Endodermal cell (in vitro differentiated cells): ENCODE data around the gene C7orf33. TPM values are rescaled to one million over a fixed set of nuclear protein-coding genes. Genes with fewer than 3 reads are reported as not detected.
"Not testable (repeated sequence)": the region's sequence is repeated elsewhere in the genome, so short reads cannot be mapped to it uniquely, and the experiment has no call there.

ENCODE experiments used
- DNase-seq: peaks from one replicate; pipeline ENCODE4 v3.0.0-alpha.2; 2017
- H3K27ac ChIP-seq: 2 replicates; pipeline ENCODE4 v1.5.1; 2013; ENCODE audit warnings: mild to moderate bottlenecking, low read depth, low read length, moderate library complexity
- H3K27me3 ChIP-seq: 2 replicates; pipeline ENCODE4 v1.6.1; 2013; ENCODE audit warnings: mild to moderate bottlenecking, low read length, moderate library complexity; ENCODE audit not compliant: insufficient read depth, control insufficient read depth, poor library complexity, severe bottlenecking
- H3K36me3 ChIP-seq: 2 replicates; pipeline ENCODE4 v1.7.0; 2013; ENCODE audit warnings: mild to moderate bottlenecking, low read length, moderate library complexity; ENCODE audit not compliant: control insufficient read depth, insufficient read depth
- H3K4me1 ChIP-seq: one replicate; pipeline ENCODE4 v1.7.0; 2013; ENCODE audit warnings: low read length; ENCODE audit not compliant: control insufficient read depth, insufficient read depth
- H3K4me3 ChIP-seq: 2 replicates; pipeline ENCODE4 v1.5.1; 2013; ENCODE audit warnings: mild to moderate bottlenecking, low read length, moderate library complexity
- H3K9ac ChIP-seq: 2 replicates; pipeline ENCODE4 v1.6.1; 2013; ENCODE audit warnings: mild to moderate bottlenecking, low read length, moderate library complexity; ENCODE audit not compliant: poor library complexity, severe bottlenecking; ENCODE audit errors: extremely low read depth
- H3K9me3 ChIP-seq: 2 replicates; pipeline ENCODE4 v1.6.1; 2013; ENCODE audit warnings: mild to moderate bottlenecking, low read length, moderate library complexity; ENCODE audit not compliant: control insufficient read depth
- H3K27ac Mint-ChIP-seq: 2 replicates; pipeline ENCODE4 v1.8.0; 2020; ENCODE audit warnings: mixed read lengths
- H3K27me3 Mint-ChIP-seq: 2 replicates; pipeline ENCODE4 v1.8.0; 2021; ENCODE audit warnings: mild to moderate bottlenecking, mixed read lengths; ENCODE audit not compliant: insufficient read depth
- H3K36me3 Mint-ChIP-seq: 2 replicates; pipeline ENCODE4 v1.8.0; 2020; ENCODE audit warnings: low read depth, mixed read lengths
- H3K4me1 Mint-ChIP-seq: 2 replicates; pipeline ENCODE4 v1.8.0; 2020; ENCODE audit warnings: mixed read lengths
- H3K4me3 Mint-ChIP-seq: 2 replicates; pipeline ENCODE4 v1.8.0; 2020; ENCODE audit warnings: mild to moderate bottlenecking, moderate library complexity, mixed read lengths
- H3K9me3 Mint-ChIP-seq: 2 replicates; pipeline ENCODE4 v1.8.0; 2020; ENCODE audit warnings: mild to moderate bottlenecking, mixed read lengths
- WGBS, 2 experiments: methylation state at CpG; one replicate each; pipeline versions ENCODE4 v1.1.5 to v1.1.7; 2013; ENCODE audit warnings: missing lambda C conversion rate in 2 of 2, mixed read lengths in 1 of 2; ENCODE audit not compliant: insufficient coverage in 1 of 2, insufficient read length in 1 of 2; 5-methylcytosine and 5-hydroxymethylcytosine counted together
- total RNA-seq, 2 donors: library from RNA; stranded (reverse); fragmentation: NEBNext Ultra II Directional in 1 of 2; extraction: Animal tissue kit (Norgen Biotek cat#: 25700) in 1 of 2; gene quantifications; 2 replicates in 1 of 2; 3 replicates in 1 of 2; pipeline ENCODE4 v1.2.1, GENCODE V29; 2021
- TF ChIP-seq, protein P1 (sequence below): fragments of 200-600 bp; sonication (generic); conservative IDR thresholded peaks from 2 replicates; pipeline ENCODE4 v1.5.0; 2021; ENCODE audit warnings: antibody characterized with exemption, mild to moderate bottlenecking

Gene C7orf33
- total RNA-seq, 2 donors from 2014 or later, result not detected

DNA sequence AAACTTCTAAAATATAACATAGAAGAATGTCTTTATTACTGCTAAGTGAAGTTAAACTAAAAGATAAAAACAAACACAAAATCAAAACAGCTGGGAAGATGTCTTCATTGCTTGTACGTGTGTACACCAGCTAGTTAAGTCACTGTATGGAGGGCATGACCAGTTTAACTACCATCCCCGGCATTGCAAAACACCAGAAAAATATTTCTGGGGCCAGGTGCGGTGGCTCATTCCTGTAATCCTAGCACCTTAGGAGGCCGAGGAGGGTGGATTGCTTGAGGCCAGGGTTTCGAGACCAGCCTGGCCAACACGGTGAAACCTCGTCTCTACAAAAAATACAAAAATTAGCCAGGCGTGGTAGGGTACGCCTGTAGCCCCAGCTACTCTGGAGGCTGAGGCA lies 19.2 kb upstream of the C7orf33 start:
- Histone ChIP-seq H3K4me1 (no peaks in the 10 kb centered on the region), H3K9me3 (peaks cover 11% of the 10 kb centered on the region), H3K27me3 (peaks cover 43% of the 10 kb centered on the region), H3K27ac (no peak overlapping the region), H3K36me3 (no peaks in the 10 kb centered on the region), H3K9ac (no peak overlapping the region), H3K4me3 (no peak overlapping the region)
- WGBS, 2 experiments, result 92 to 94% methylated on average over 9 of the region's 9 CpGs
- H3K27me3 Mint-ChIP-seq, result peaks cover 31% of the 10 kb centered on the region
- H3K4me1 Mint-ChIP-seq, result peaks cover 11% of the 10 kb centered on the region
- no peak for DNase-seq
- no peak overlapping the region for H3K27ac Mint-ChIP-seq
- no peaks in the 10 kb centered on the region for H3K36me3 Mint-ChIP-seq
- no peak overlapping the region for H3K4me3 Mint-ChIP-seq
- peaks cover 2% of the 10 kb centered on the region for H3K9me3 Mint-ChIP-seq
- TF ChIP-seq, protein P1, sequence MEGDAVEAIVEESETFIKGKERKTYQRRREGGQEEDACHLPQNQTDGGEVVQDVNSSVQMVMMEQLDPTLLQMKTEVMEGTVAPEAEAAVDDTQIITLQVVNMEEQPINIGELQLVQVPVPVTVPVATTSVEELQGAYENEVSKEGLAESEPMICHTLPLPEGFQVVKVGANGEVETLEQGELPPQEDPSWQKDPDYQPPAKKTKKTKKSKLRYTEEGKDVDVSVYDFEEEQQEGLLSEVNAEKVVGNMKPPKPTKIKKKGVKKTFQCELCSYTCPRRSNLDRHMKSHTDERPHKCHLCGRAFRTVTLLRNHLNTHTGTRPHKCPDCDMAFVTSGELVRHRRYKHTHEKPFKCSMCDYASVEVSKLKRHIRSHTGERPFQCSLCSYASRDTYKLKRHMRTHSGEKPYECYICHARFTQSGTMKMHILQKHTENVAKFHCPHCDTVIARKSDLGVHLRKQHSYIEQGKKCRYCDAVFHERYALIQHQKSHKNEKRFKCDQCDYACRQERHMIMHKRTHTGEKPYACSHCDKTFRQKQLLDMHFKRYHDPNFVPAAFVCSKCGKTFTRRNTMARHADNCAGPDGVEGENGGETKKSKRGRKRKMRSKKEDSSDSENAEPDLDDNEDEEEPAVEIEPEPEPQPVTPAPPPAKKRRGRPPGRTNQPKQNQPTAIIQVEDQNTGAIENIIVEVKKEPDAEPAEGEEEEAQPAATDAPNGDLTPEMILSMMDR, result no peak

DNA sequence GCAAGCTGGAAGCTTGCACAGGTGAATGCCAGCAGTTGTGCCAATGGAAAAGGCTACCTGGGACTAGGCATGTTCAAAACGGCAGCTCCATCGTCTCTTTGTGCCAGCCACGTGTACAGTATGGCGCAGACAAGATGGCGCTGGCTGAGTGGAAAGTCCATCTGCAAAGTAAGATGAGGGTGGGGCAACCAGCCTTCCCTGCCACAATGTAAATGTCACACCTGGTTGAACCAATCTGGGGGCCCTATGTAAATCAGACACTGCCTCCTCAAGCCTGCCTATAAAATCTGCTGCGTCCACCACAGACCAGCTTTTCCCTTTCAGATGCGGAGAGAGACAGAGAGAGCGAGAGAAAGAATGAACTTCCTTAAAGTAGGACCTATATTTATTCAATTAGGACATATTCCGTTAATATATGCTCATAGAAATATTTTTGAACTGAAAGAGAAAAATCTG lies 18.5 kb upstream of the C7orf33 start:
- Histone ChIP-seq H3K9ac (no peak overlapping the region), H3K36me3 (no peaks in the 10 kb centered on the region), H3K27ac (no peak overlapping the region), H3K27me3 (peaks cover 43% of the 10 kb centered on the region), H3K4me1 (no peaks in the 10 kb centered on the region), H3K4me3 (no peak overlapping the region), H3K9me3 (peaks cover 11% of the 10 kb centered on the region)
- Mint-ChIP-seq H3K9me3 (peaks cover 2% of the 10 kb centered on the region), H3K4me1 (peaks cover 10% of the 10 kb centered on the region), H3K4me3 (no peak overlapping the region), H3K27ac (no peak overlapping the region), H3K36me3 (no peaks in the 10 kb centered on the region), H3K27me3 (peaks cover 31% of the 10 kb centered on the region)
- no peak for DNase-seq
- TF ChIP-seq, protein P1, result no peak
- WGBS, 2 experiments, result 93 to 100% methylated on average over 5 to 8 of the region's 9 CpGs

DNA sequence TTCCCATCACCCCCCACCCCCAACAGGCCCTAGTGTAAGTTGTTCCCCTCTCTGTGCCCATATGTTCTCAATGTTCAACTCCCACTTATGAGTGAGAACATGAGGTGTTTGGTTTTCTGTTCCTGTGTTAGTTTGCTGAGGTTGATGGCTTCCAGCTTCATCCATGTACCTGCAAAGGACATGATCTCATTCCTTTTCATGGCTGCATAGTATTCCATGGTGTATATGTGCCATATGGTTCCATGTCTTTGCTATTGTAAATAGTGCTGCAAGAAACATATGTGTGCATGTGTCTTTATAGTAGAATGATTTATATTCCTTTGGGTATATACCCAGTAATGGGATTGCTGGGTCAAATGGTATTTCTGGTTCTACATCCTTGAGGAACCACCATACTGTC lies 17.0 kb upstream of the C7orf33 start:
- H3K27me3 Mint-ChIP-seq, result peaks cover 26% of the 10 kb centered on the region
- H3K27ac Mint-ChIP-seq, H3K9ac ChIP-seq, H3K4me1 Mint-ChIP-seq, DNase-seq, H3K36me3 ChIP-seq, H3K9me3 Mint-ChIP-seq, H3K4me1 ChIP-seq, H3K4me3 ChIP-seq, H3K4me3 Mint-ChIP-seq, H3K27ac ChIP-seq, H3K36me3 Mint-ChIP-seq: not testable (repeated sequence)
- Histone ChIP-seq H3K27me3 (peaks cover 35% of the 10 kb centered on the region), H3K9me3 (peaks cover 11% of the 10 kb centered on the region)
